Mesothelial cell of epicardium (in vitro differentiated cells): Measurements from ENCODE around the gene TTC32. TPM values are rescaled to one million over a fixed set of nuclear protein-coding genes. Genes with fewer than 3 reads are reported as not detected.

ENCODE experiments used
- DNase-seq, 2 experiments: peaks; one replicate each; pipeline ENCODE4 v3.0.0; 2021; ENCODE audit warnings: low spot score in 2 of 2; ENCODE audit not compliant: unreplicated experiment in 2 of 2
- H3K27ac Mint-ChIP-seq: 2 replicates; pipeline ENCODE4 v1.8.0; 2021; ENCODE audit warnings: mixed read lengths
- H3K27me3 Mint-ChIP-seq: 2 replicates; pipeline ENCODE4 v1.8.0; 2021; ENCODE audit warnings: low read depth, mixed read lengths
- H3K36me3 Mint-ChIP-seq: 2 replicates; pipeline ENCODE4 v1.8.0; 2021; ENCODE audit warnings: mixed read lengths
- H3K4me1 Mint-ChIP-seq: 2 replicates; pipeline ENCODE4 v1.8.0; 2021; ENCODE audit warnings: mixed read lengths
- H3K4me3 Mint-ChIP-seq: 2 replicates; pipeline ENCODE4 v1.8.0; 2021; ENCODE audit warnings: mild to moderate bottlenecking, moderate library complexity, mixed read lengths
- H3K9me3 Mint-ChIP-seq: 2 replicates; pipeline ENCODE4 v1.8.0; 2021; ENCODE audit warnings: mixed read lengths
- total RNA-seq: library from RNA; stranded (reverse); gene quantifications from 3 replicates; pipeline ENCODE4 v1.2.1, GENCODE V29; 2021
- TF ChIP-seq, protein P1 (sequence below): fragments of 200-600 bp; sonication (generic); IDR thresholded peaks from one replicate; pipeline ENCODE4 v1.5.0; 2021; ENCODE audit warnings: antibody characterized with exemption; ENCODE audit not compliant: unreplicated experiment

Gene TTC32
- total RNA-seq, 1 donor from 2014 or later = 16.8 TPM

DNA sequence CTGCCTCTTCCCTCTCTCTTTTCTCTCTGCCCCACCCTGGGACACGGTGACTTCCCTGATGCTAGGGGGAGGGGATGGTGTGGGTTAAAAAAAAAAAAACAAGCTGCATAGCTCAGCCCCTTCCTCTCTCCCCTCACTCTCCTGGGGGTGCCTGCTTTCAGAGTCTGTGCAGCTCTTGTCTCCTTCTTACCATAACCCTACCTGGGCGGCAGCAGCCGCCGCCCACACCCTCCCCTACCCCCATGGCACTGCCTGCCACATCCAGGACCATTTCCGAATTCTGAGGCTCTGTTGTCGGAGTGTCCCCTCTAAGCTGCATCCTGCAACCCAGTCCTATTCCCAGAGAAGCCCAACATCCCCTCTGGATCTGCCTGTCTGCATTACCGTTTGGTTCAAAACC lies 16.0 kb downstream of the TTC32 start:
- no peak for DNase-seq
- TF ChIP-seq, protein P1, sequence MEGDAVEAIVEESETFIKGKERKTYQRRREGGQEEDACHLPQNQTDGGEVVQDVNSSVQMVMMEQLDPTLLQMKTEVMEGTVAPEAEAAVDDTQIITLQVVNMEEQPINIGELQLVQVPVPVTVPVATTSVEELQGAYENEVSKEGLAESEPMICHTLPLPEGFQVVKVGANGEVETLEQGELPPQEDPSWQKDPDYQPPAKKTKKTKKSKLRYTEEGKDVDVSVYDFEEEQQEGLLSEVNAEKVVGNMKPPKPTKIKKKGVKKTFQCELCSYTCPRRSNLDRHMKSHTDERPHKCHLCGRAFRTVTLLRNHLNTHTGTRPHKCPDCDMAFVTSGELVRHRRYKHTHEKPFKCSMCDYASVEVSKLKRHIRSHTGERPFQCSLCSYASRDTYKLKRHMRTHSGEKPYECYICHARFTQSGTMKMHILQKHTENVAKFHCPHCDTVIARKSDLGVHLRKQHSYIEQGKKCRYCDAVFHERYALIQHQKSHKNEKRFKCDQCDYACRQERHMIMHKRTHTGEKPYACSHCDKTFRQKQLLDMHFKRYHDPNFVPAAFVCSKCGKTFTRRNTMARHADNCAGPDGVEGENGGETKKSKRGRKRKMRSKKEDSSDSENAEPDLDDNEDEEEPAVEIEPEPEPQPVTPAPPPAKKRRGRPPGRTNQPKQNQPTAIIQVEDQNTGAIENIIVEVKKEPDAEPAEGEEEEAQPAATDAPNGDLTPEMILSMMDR = no peak
- Mint-ChIP-seq H3K27ac (no peak overlapping the region), H3K9me3 (no peaks in the 10 kb centered on the region), H3K27me3 (peaks cover 9% of the 10 kb centered on the region), H3K4me1 (peaks cover 4% of the 10 kb centered on the region), H3K36me3 (no peaks in the 10 kb centered on the region), H3K4me3 (no peak overlapping the region)

GRCh38 chr2:19883971-19884720 lies 17.6 kb downstream of the TTC32 start:
- H3K9me3 Mint-ChIP-seq = no peaks in the 10 kb centered on the region
- peaks cover 9% of the 10 kb centered on the region for H3K27me3 Mint-ChIP-seq
- no peak overlapping the region for H3K27ac Mint-ChIP-seq
- TF ChIP-seq, protein P1 = no peak
- DNase-seq = peak in 1 of 2 experiments; percentile 14
- no peaks in the 10 kb centered on the region for H3K36me3 Mint-ChIP-seq
- H3K4me3 Mint-ChIP-seq = no peak overlapping the region
- H3K4me1 Mint-ChIP-seq = peaks cover 4% of the 10 kb centered on the region

- no peak overlapping the region for H3K27ac Mint-ChIP-seq
- peak in 1 of 2 experiments; percentile 11 for DNase-seq
- H3K36me3 Mint-ChIP-seq = no peaks in the 10 kb centered on the region
- TF ChIP-seq, protein P1 = no peak
- peaks cover 9% of the 10 kb centered on the region for H3K27me3 Mint-ChIP-seq
- H3K4me3 Mint-ChIP-seq = no peak overlapping the region
- H3K9me3 Mint-ChIP-seq = no peaks in the 10 kb centered on the region
- peaks cover 4% of the 10 kb centered on the region for H3K4me1 Mint-ChIP-seq
Measured at GRCh38 chr2:19883486-19883885, 18.3 kb downstream of the TTC32 start.

DNA sequence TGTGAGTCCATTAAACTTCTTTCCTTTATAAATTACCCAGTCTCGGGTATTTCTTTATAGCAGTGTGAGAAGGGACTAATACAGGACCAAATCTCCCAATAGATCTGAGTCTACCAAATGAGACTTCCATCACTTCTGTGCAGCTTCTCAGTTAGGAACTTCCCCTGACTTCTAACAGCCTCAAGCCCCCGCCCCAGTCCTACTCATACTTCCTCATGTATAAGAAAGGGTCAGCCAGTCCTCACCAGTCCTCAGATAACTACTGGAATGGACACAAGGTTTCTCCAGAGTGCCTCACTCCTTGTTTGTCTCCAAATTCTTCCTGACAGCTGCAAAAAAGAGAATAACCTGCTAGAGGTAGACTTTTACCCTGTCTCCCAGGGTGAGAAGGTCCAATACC lies 19.5 kb downstream of the TTC32 start:
- Mint-ChIP-seq H3K9me3 (no peaks in the 10 kb centered on the region), H3K4me3 (no peak overlapping the region), H3K27me3 (peaks cover 9% of the 10 kb centered on the region), H3K27ac (no peak overlapping the region), H3K4me1 (no peaks in the 10 kb centered on the region), H3K36me3 (no peaks in the 10 kb centered on the region)
- TF ChIP-seq, protein P1 = no peak
- DNase-seq = no peak

DNA sequence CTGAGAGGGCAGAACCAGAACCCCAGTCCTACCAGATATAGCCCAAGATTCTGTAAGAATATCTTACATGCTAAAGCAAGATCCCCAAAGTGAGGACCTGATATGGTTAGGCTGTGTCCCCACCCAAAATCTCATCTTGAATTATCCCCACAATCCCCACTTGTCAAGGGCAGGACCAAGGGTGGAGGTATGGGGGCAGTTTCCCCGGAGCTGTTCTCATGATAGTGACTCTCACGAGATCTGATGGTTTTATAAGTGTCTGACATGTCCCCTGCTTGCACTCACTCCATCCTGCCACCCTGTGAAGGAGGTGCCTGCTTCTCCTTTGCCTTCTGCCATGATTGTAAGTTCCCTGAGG lies 19.9 kb downstream of the TTC32 start:
- no peaks in the 10 kb centered on the region for H3K36me3 Mint-ChIP-seq
- DNase-seq = peak in 1 of 2 experiments; percentile 14

More for the DNA sequence above, 19.9 kb downstream of the TTC32 start:
- TF ChIP-seq, protein P1 = no peak
- no peak overlapping the region for H3K27ac Mint-ChIP-seq
- H3K9me3 Mint-ChIP-seq = no peaks in the 10 kb centered on the region
- H3K27me3 Mint-ChIP-seq = peaks cover 9% of the 10 kb centered on the region
- H3K4me3 Mint-ChIP-seq = no peak overlapping the region
- H3K4me1 Mint-ChIP-seq = no peaks in the 10 kb centered on the region
